T-cell (primary cell): ENCODE data around the gene C5AR1. TPM values are rescaled to one million over a fixed set of nuclear protein-coding genes. Genes with fewer than 3 reads are reported as not detected.
"Not testable (repeated sequence)": the region's sequence is repeated elsewhere in the genome, so short reads cannot be mapped to it uniquely, and the experiment has no call there.

ENCODE experiments used
- ATAC-seq, 4 experiments: fragments of 200-7000 bp in 3 of 4; fragments of 150-1000 bp in 1 of 4; cut with Tn5 transposase; replicated peaks in 1 of 4; 1 replicate in 3 of 4; 2 replicates in 1 of 4; pipeline ENCODE4 v1.10.0; 2021; ENCODE audit warnings: moderate library complexity in 3 of 4, mild to moderate bottlenecking in 2 of 4, moderate number of reproducible peaks in 1 of 4
- CTCF ChIA-PET, 2 donors: fragments of 300-600 bp; sonication (Branson Sonifier 250); formaldehyde crosslinking; loops; one replicate each; lab custom pipeline; 2022; ENCODE audit warnings: antibody characterized with exemption in 2 of 2; lab: Charles Lee
- POLR2A ChIA-PET, 2 donors: fragments of 300-600 bp; sonication (Branson Sonifier 250); formaldehyde crosslinking; loops; one replicate each; lab custom pipeline; 2022; ENCODE audit warnings: antibody characterized with exemption in 2 of 2; lab: Charles Lee
- DNase-seq, 35 experiments: peaks; one replicate each; pipeline versions ENCODE4 v3.0.0 to v3.0.0-alpha.2; 2013 to 2023
- H3K27ac ChIP-seq: one replicate; pipeline ENCODE4 v1.5.1; 2013; ENCODE audit warnings: low read length
- H3K27me3 ChIP-seq, 2 experiments: replicated peaks in 1 of 2; 1 replicate in 1 of 2; 2 replicates in 1 of 2; pipeline versions ENCODE4 v1.6.1 to v1.7.0; 2013; ENCODE audit warnings: low read length in 1 of 2, mixed read lengths in 1 of 2; ENCODE audit not compliant: control insufficient read depth in 2 of 2, insufficient read depth in 2 of 2; ENCODE audit errors: extremely low read depth in 1 of 2
- H3K36me3 ChIP-seq, 2 donors: 1 replicate in 1 of 2; 2 replicates in 1 of 2; pipeline versions ENCODE4 v1.6.1 to v1.7.0; 2013; ENCODE audit warnings: low read length in 1 of 2; ENCODE audit not compliant: control insufficient read depth in 2 of 2, insufficient read depth in 1 of 2; ENCODE audit errors: extremely low read depth in 1 of 2
- H3K4me1 ChIP-seq, 2 experiments: 1 replicate in 1 of 2; 2 replicates in 1 of 2; pipeline versions ENCODE4 v1.6.1 to v1.7.0; 2013; ENCODE audit warnings: low read length in 2 of 2, mixed read lengths in 1 of 2; ENCODE audit not compliant: insufficient read depth in 2 of 2, control insufficient read depth in 1 of 2; ENCODE audit errors: extremely low read depth in 1 of 2
- H3K4me3 ChIP-seq, 2 donors: 1 replicate in 1 of 2; 2 replicates in 1 of 2; pipeline versions ENCODE4 v1.5.1 to v1.7.0; 2013; ENCODE audit warnings: mild to moderate bottlenecking in 2 of 2, low read length in 1 of 2, moderate library complexity in 1 of 2; ENCODE audit not compliant: control insufficient read depth in 1 of 2; ENCODE audit errors: extremely low read depth in 1 of 2
- H3K9me3 ChIP-seq: 2 replicates; pipeline ENCODE4 v1.7.0; 2013
- H3K27ac Mint-ChIP-seq, 2 donors: one replicate each; pipeline ENCODE4 v1.8.0; 2020 to 2021; ENCODE audit warnings: mild to moderate bottlenecking in 2 of 2, mixed read lengths in 2 of 2
- H3K27me3 Mint-ChIP-seq, 2 donors: one replicate each; pipeline ENCODE4 v1.8.0; 2021 to 2022; ENCODE audit warnings: mixed read lengths in 2 of 2
- H3K36me3 Mint-ChIP-seq: one replicate; pipeline ENCODE4 v1.8.0; 2021; ENCODE audit warnings: mixed read lengths
- H3K4me1 Mint-ChIP-seq, 3 donors: one replicate each; pipeline ENCODE4 v1.8.0; 2020 to 2022; ENCODE audit warnings: mixed read lengths in 3 of 3, mild to moderate bottlenecking in 1 of 3
- H3K4me3 Mint-ChIP-seq, 3 donors: one replicate each; pipeline ENCODE4 v1.8.0; 2020 to 2022; ENCODE audit warnings: mild to moderate bottlenecking in 3 of 3, mixed read lengths in 3 of 3, moderate library complexity in 3 of 3
- H3K9me3 Mint-ChIP-seq, 3 donors: one replicate each; pipeline ENCODE4 v1.8.0; 2020 to 2022; ENCODE audit warnings: mixed read lengths in 3 of 3
- WGBS: methylation state at CpG from one replicate; pipeline ENCODE4 v1.1.5; 2013; ENCODE audit warnings: missing lambda C conversion rate; ENCODE audit not compliant: insufficient coverage; 5-methylcytosine and 5-hydroxymethylcytosine counted together
- total RNA-seq, 35 experiments: library from RNA in 6 of 35; stranded (reverse) in 6 of 35; fragments of 120-200 nt in 1 of 35; gene quantifications; one replicate each; pipeline versions ENCODE4 v1.2.1 to v1.2.4 and lab custom pipeline; 2013 to 2026

Gene C5AR1
- total RNA-seq, 5 donors from 2014 or later (not counting 1 experiment from before 2014, with no cell fraction given): 1.8 to 2.4 (median 2.2) TPM

- peaks cover 8 to 19% (median 9%) of the 10 kb centered on the region in 3 donors for H3K4me1 Mint-ChIP-seq
These were observed 22.4 kb downstream of the C5AR1 start, which contains the start of gene C5AR2 for GRCh38 chr19:47331931-47332547. C5AR2 (plus strand) TSS chr19:47332175; CDS start chr19:47340800, 8,625 bp downstream.

GRCh38 chr19:47336765-47337718, 27.4 kb downstream of the C5AR1 start:
- H3K4me1 Mint-ChIP-seq: peaks cover 9 to 23% (median 10%) of the 10 kb centered on the region in 3 donors
- H3K9me3 ChIP-seq, H3K9me3 Mint-ChIP-seq, POLR2A ChIA-PET, H3K4me3 ChIP-seq, H3K27me3 ChIP-seq, H3K27me3 Mint-ChIP-seq, H3K36me3 Mint-ChIP-seq, H3K36me3 ChIP-seq: not testable (repeated sequence)
- peak overlapping the region; percentile 58 to 71 for H3K27ac Mint-ChIP-seq
- DNase-seq: peak in 26 of 35 experiments; percentile 2 to 55 (median 20)
- Histone ChIP-seq H3K4me1 (peaks cover 0 to 21% of the 10 kb centered on the region in 2 experiments), H3K27ac (peak overlapping the region; percentile 9)
- CTCF ChIA-PET: interaction anchor here (0.6 to 1.4 kb wide), 2 partner anchors 12 to 372 kb away, joined by 4 to 7 read pairs; partner anchors contain the start of gene DHX34 (in 1 of the 2)
- ATAC-seq: peak in 3 of 4 experiments; percentile 31 to 68 (median 63)
- H3K4me3 Mint-ChIP-seq: peak overlapping the region in 2 of 3 donors; percentile 37 to 43
- WGBS: 88% methylated on average over 7 of the region's 18 CpGs

More at GRCh38 chr19:47331931-47332547, 22.4 kb downstream of the C5AR1 start, which contains the start of gene C5AR2:
- WGBS: 70% methylated on average over 16 of the region's 18 CpGs
- Histone ChIP-seq H3K27me3 (peaks cover 0 to 9% of the 10 kb centered on the region in 2 experiments), H3K27ac (no peak within 1 kb of the TSS), H3K4me3 (no peak within 1 kb of the TSS), H3K4me1 (peaks cover 0 to 18% of the 10 kb centered on the region in 2 experiments), H3K9me3 (no peaks in the 10 kb centered on the region), H3K36me3 (no peaks in the 10 kb centered on the region)
- ChIA-PET POLR2A (no interaction called here), CTCF (no interaction called here)
- H3K27me3 Mint-ChIP-seq: peaks cover 0 to 6% of the 10 kb centered on the region in 2 donors
- H3K36me3 Mint-ChIP-seq: no peaks in the 10 kb centered on the region
- no peak within 1 kb of the TSS for H3K27ac Mint-ChIP-seq
- no peak for DNase-seq
- H3K9me3 Mint-ChIP-seq: no peaks in the 10 kb centered on the region
- no peak for ATAC-seq
- H3K4me3 Mint-ChIP-seq: no peak within 1 kb of the TSS

GRCh38 chr19:47339196-47339880, 29.7 kb downstream of the C5AR1 start:
- peak overlapping the region in 1 of 2 donors; percentile 74 for H3K27ac Mint-ChIP-seq
- H3K4me3 ChIP-seq: no peak overlapping the region
- H3K4me1 ChIP-seq: peaks cover 0 to 21% of the 10 kb centered on the region in 2 experiments
- no peak for DNase-seq
- H3K27ac ChIP-seq: no peak overlapping the region
- no peaks in the 10 kb centered on the region for H3K27me3 Mint-ChIP-seq
- WGBS: 92% methylated on average over 3 of the region's 10 CpGs
- POLR2A ChIA-PET: no interaction called here
- no peaks in the 10 kb centered on the region for H3K9me3 Mint-ChIP-seq
- H3K27me3 ChIP-seq: peaks cover 0 to 6% of the 10 kb centered on the region in 2 experiments
- no peaks in the 10 kb centered on the region for H3K9me3 ChIP-seq
- H3K36me3 Mint-ChIP-seq: no peaks in the 10 kb centered on the region
- CTCF ChIA-PET: interaction anchor here in 1 of 2 donors (0.8 kb wide), 1 partner anchor 10 kb away, joined by 3 read pairs; the partner anchor contains the start of gene DHX34
- ATAC-seq: no peak
- H3K4me1 Mint-ChIP-seq: peaks cover 9 to 23% (median 10%) of the 10 kb centered on the region in 3 donors
- H3K36me3 ChIP-seq: no peaks in the 10 kb centered on the region
- no peak overlapping the region for H3K4me3 Mint-ChIP-seq

- 90% methylated on average over 18 of the region's 29 CpGs for WGBS
- Histone ChIP-seq H3K27me3 (peaks cover 0 to 6% of the 10 kb centered on the region in 2 experiments), H3K36me3 (no peaks in the 10 kb centered on the region), H3K9me3 (no peaks in the 10 kb centered on the region), H3K27ac (no peak overlapping the region), H3K4me3 (no peak overlapping the region), H3K4me1 (peaks cover 0 to 17% of the 10 kb centered on the region in 2 experiments)
- H3K27me3 Mint-ChIP-seq: no peaks in the 10 kb centered on the region
- no peak overlapping the region for H3K27ac Mint-ChIP-seq
- ChIA-PET CTCF (no interaction called here), POLR2A (no interaction called here)
- no peak overlapping the region for H3K4me3 Mint-ChIP-seq
- peaks cover 9 to 17% (median 10%) of the 10 kb centered on the region in 3 donors for H3K4me1 Mint-ChIP-seq
- DNase-seq: no peak
- ATAC-seq: no peak
- H3K9me3 Mint-ChIP-seq: no peaks in the 10 kb centered on the region
- H3K36me3 Mint-ChIP-seq: no peaks in the 10 kb centered on the region
These were observed 31.0 kb downstream of the C5AR1 start for GRCh38 chr19:47340477-47341208.

GRCh38 chr19:47341734-47342133, 32.1 kb downstream of the C5AR1 start:
- Mint-ChIP-seq H3K27ac (no peak overlapping the region), H3K4me3 (no peak overlapping the region), H3K9me3 (no peaks in the 10 kb centered on the region), H3K36me3 (no peaks in the 10 kb centered on the region), H3K27me3 (no peaks in the 10 kb centered on the region), H3K4me1 (peaks cover under 1 to 7% (median 4%) of the 10 kb centered on the region in 3 donors)
- ChIA-PET CTCF (interaction anchor here in 1 of 2 donors (0.5 kb wide), 1 partner anchor 46 kb away, joined by 4 read pairs; no protein-coding TSS in a partner anchor), POLR2A (no interaction called here)
- DNase-seq (no peak), ATAC-seq (no peak)
- Histone ChIP-seq H3K4me3 (no peak overlapping the region), H3K9me3 (no peaks in the 10 kb centered on the region), H3K27me3 (peaks cover 0 to 6% of the 10 kb centered on the region in 2 experiments), H3K4me1 (peaks cover 0 to 6% of the 10 kb centered on the region in 2 experiments), H3K36me3 (no peaks in the 10 kb centered on the region), H3K27ac (no peak overlapping the region)
- no CpG with 5 or more reads among the region's 4 CpGs for WGBS
